ENCODE data around the gene DENND2A.

DNA sequence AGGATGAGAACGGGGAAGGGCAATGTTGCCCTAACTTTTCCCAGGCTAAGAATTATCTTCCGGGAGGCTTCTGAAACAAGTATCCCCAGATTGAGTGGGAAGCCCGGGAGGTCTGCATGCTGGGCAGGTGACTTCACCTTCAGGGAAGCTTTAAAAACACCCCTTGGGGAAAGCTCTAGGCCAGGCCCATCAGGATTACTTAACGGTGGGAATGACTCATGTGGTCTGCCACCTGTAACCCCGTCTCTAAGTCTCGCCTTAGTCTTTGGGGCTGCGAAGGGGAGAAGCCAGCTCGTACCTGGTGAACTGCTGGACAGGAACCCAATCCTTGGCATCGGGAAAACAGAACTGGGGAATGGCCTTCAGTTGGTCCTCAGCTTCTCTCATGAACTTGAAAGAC lies 81.2 kb downstream of the DENND2A start:
- TF ChIP-seq, protein P1, sequence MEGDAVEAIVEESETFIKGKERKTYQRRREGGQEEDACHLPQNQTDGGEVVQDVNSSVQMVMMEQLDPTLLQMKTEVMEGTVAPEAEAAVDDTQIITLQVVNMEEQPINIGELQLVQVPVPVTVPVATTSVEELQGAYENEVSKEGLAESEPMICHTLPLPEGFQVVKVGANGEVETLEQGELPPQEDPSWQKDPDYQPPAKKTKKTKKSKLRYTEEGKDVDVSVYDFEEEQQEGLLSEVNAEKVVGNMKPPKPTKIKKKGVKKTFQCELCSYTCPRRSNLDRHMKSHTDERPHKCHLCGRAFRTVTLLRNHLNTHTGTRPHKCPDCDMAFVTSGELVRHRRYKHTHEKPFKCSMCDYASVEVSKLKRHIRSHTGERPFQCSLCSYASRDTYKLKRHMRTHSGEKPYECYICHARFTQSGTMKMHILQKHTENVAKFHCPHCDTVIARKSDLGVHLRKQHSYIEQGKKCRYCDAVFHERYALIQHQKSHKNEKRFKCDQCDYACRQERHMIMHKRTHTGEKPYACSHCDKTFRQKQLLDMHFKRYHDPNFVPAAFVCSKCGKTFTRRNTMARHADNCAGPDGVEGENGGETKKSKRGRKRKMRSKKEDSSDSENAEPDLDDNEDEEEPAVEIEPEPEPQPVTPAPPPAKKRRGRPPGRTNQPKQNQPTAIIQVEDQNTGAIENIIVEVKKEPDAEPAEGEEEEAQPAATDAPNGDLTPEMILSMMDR (IDR thresholded peaks at IDR 0.05; ENCODE audit: low read length): no peak
- TF ChIP-seq EZH2 (IDR thresholded peaks at IDR 0.05; ENCODE audit: borderline replicate concordance, low read length): no peak

Measured in OCI-LY1 (cell line).